SU-DHL-6 (cell line): Measurements from ENCODE around the gene FBRSL1.

Experiments used
- H2AFZ ChIP-seq: fragments of 200-600 bp; sonication (generic); 2 replicates; pipeline ENCODE4 v1.6.1; 2014; ENCODE audit warnings: low read depth, mild to moderate bottlenecking, moderate library complexity, mixed read lengths, antibody characterized with exemption, low read length; ENCODE audit not compliant: severe bottlenecking
- H3F3A ChIP-seq: fragments of 200-600 bp; shearing (Covaris generic); 2 replicates; pipeline ENCODE4 v1.6.0; 2016; ENCODE audit warnings: antibody characterized with exemption, mild to moderate bottlenecking; ENCODE audit not compliant: insufficient read depth
- H3K27ac ChIP-seq: fragments of 200-600 bp; sonication (generic); 2 replicates; pipeline ENCODE4 v1.5.1; 2016; ENCODE audit warnings: low read depth, mild to moderate bottlenecking, low read length, moderate library complexity, mixed read lengths
- H3K27me3 ChIP-seq: fragments of 200-600 bp; sonication (generic), shearing (Covaris generic); 2 replicates; pipeline ENCODE4 v1.6.0; 2014; ENCODE audit warnings: mild to moderate bottlenecking, low read length
- H3K36me3 ChIP-seq: fragments of 200-600 bp; sonication (generic); 2 replicates; pipeline ENCODE4 v1.6.1; 2014; ENCODE audit warnings: mild to moderate bottlenecking, low read length, mixed read lengths
- H3K4me2 ChIP-seq: fragments of 300-600, 200-600 bp; shearing (Covaris generic), sonication (generic); 2 replicates; pipeline ENCODE4 v1.6.0; 2014; ENCODE audit warnings: low read length, low read depth, mild to moderate bottlenecking; ENCODE audit not compliant: poor library complexity, severe bottlenecking
- H3K4me3 ChIP-seq: fragments of 200-600 bp; sonication (generic); 2 replicates; pipeline ENCODE4 v1.5.1; 2014; ENCODE audit warnings: antibody characterized with exemption, low read length, mild to moderate bottlenecking, mixed read lengths; ENCODE audit not compliant: insufficient read depth, poor library complexity, severe bottlenecking
- H3K79me2 ChIP-seq: fragments of 200-600 bp; sonication (generic); 2 replicates; pipeline ENCODE4 v1.6.1; 2014; ENCODE audit warnings: mild to moderate bottlenecking, low read length, moderate library complexity; ENCODE audit not compliant: insufficient read depth
- H3K9ac ChIP-seq: fragments of 200-600 bp; sonication (generic); 2 replicates; pipeline ENCODE4 v1.7.0; 2014; ENCODE audit warnings: mild to moderate bottlenecking, low read length
- H3K9me2 ChIP-seq: fragments of 200-600 bp; sonication (generic); replicated peaks from 2 replicates; pipeline ENCODE4 v1.6.1; 2014; ENCODE audit warnings: low read length; ENCODE audit not compliant: insufficient read depth
- H3K9me3 ChIP-seq: fragments of 200-600 bp; sonication (generic); 2 replicates; pipeline ENCODE4 v1.6.1; 2014; ENCODE audit warnings: low read length, mixed read lengths; ENCODE audit not compliant: insufficient read depth
- H4K20me1 ChIP-seq: fragments of 200-600 bp; sonication (generic); 2 replicates; pipeline ENCODE4 v1.6.1; 2014; ENCODE audit warnings: low read depth, mild to moderate bottlenecking, antibody characterized with exemption, low read length, moderate library complexity, mixed read lengths
- CTCF ChIP-seq: fragments of 200-600 bp; sonication (generic); IDR thresholded peaks from one replicate; pipeline ENCODE4 v1.5.1; 2017; ENCODE audit warnings: antibody characterized with exemption, mild to moderate bottlenecking, low read length, moderate library complexity; ENCODE audit not compliant: insufficient read depth, poor library complexity, severe bottlenecking
- EZH2phosphoT487 ChIP-seq: fragments of 200-600 bp; sonication (generic), shearing (Covaris generic); conservative IDR thresholded peaks from 2 replicates; pipeline ENCODE4 v1.6.1; 2018; ENCODE audit warnings: mild to moderate bottlenecking, antibody characterized with exemption, low read length, moderate library complexity, mixed read lengths

Gene FBRSL1

GRCh38 chr12:132476038-132476414 is 13.9 kb upstream of the FBRSL1 start:
- Histone ChIP-seq H3K4me3 (no peak overlapping the region), H3K27me3 (no peaks in the 10 kb centered on the region), H4K20me1 (no peaks in the 10 kb centered on the region), H3K79me2 (no peaks in the 10 kb centered on the region), H3K36me3 (no peaks in the 10 kb centered on the region), H2AFZ (no peak overlapping the region), H3K9me3 (no peaks in the 10 kb centered on the region), H3F3A (no peaks in the 10 kb centered on the region), H3K27ac (no peak overlapping the region), H3K9me2 (no peaks in the 10 kb centered on the region), H3K4me2 (no peak overlapping the region), H3K9ac (no peak overlapping the region)
- TF ChIP-seq EZH2phosphoT487 (no peak), CTCF (no peak)

GRCh38 chr12:132476421-132476820 is 13.5 kb upstream of the FBRSL1 start:
- no peaks in the 10 kb centered on the region for H3K36me3 ChIP-seq
- H3K9ac ChIP-seq, result no peak overlapping the region
- H3F3A ChIP-seq, result no peaks in the 10 kb centered on the region
- no peak overlapping the region for H3K4me2 ChIP-seq
- no peaks in the 10 kb centered on the region for H4K20me1 ChIP-seq
- TF ChIP-seq CTCF, result no peak
- TF ChIP-seq EZH2phosphoT487, result no peak
- no peak overlapping the region for H3K27ac ChIP-seq
- H3K79me2 ChIP-seq, result no peaks in the 10 kb centered on the region
- H3K27me3 ChIP-seq, result no peaks in the 10 kb centered on the region
- no peaks in the 10 kb centered on the region for H3K9me3 ChIP-seq
- no peak overlapping the region for H2AFZ ChIP-seq
- H3K9me2 ChIP-seq, result no peaks in the 10 kb centered on the region
- no peak overlapping the region for H3K4me3 ChIP-seq

GRCh38 chr12:132477017-132477702 is 12.8 kb upstream of the FBRSL1 start:
- H3F3A ChIP-seq, result no peaks in the 10 kb centered on the region
- no peaks in the 10 kb centered on the region for H3K9me3 ChIP-seq
- no peak overlapping the region for H3K9ac ChIP-seq
- no peaks in the 10 kb centered on the region for H3K27me3 ChIP-seq
- H2AFZ ChIP-seq, result no peak overlapping the region
- no peaks in the 10 kb centered on the region for H3K79me2 ChIP-seq
- no peak for TF ChIP-seq CTCF
- TF ChIP-seq EZH2phosphoT487, result no peak
- H3K36me3 ChIP-seq, result no peaks in the 10 kb centered on the region
- H3K27ac ChIP-seq, result no peak overlapping the region
- no peaks in the 10 kb centered on the region for H3K9me2 ChIP-seq
- H4K20me1 ChIP-seq, result no peaks in the 10 kb centered on the region
- H3K4me3 ChIP-seq, result no peak overlapping the region
- H3K4me2 ChIP-seq, result no peak overlapping the region
